GM21737 (cell line): Measurements from ENCODE around the gene TMEM62.
"Not testable (repeated sequence)": the region's sequence is repeated elsewhere in the genome, so short reads cannot be mapped to it uniquely, and the experiment has no call there.

Experiments
- ATAC-seq: cut with Tn5 transposase; IDR thresholded peaks from one replicate; pipeline ENCODE4 v1.9.1; 2021; ENCODE audit warnings: mild to moderate bottlenecking, moderate library complexity; ENCODE audit not compliant: unreplicated experiment

Gene TMEM62

GRCh38 chr15:43175656-43176309 lies 42.4 kb downstream of the TMEM62 start:
- not testable (repeated sequence) for ATAC-seq

GRCh38 chr15:43177147-43177546 lies 43.8 kb downstream of the TMEM62 start:
- ATAC-seq = not testable (repeated sequence)

GRCh38 chr15:43183270-43183669 lies 49.9 kb downstream of the TMEM62 start:
- no peak for ATAC-seq

- ATAC-seq = no peak
These were observed 51.2 kb downstream of the TMEM62 start for GRCh38 chr15:43184407-43185124.

- ATAC-seq = peak; percentile 90
These were observed 52.0 kb downstream of the TMEM62 start, which contains the start of gene CCNDBP1 for GRCh38 chr15:43185157-43186002. CCNDBP1 (plus strand) TSS chr15:43185403; CDS start chr15:43185499, 96 bp downstream.

- ATAC-seq = no peak
These were observed 52.6 kb downstream of the TMEM62 start for GRCh38 chr15:43186003-43186353.

- no peak for ATAC-seq
These were observed 54.3 kb downstream of the TMEM62 start for GRCh38 chr15:43187544-43188155.

- no peak for ATAC-seq
These were observed 55.9 kb downstream of the TMEM62 start for GRCh38 chr15:43189296-43189695.

- no peak for ATAC-seq
These were observed 56.8 kb downstream of the TMEM62 start for GRCh38 chr15:43190178-43190577.

GRCh38 chr15:43193710-43194109 lies 60.3 kb downstream of the TMEM62 start:
- no peak for ATAC-seq

- ATAC-seq = no peak
These were observed 61.4 kb downstream of the TMEM62 start for GRCh38 chr15:43194795-43195194.

GRCh38 chr15:43196760-43197548 lies 63.6 kb downstream of the TMEM62 start:
- ATAC-seq = no peak

- ATAC-seq = not testable (repeated sequence)
These were observed 64.4 kb downstream of the TMEM62 start for GRCh38 chr15:43197773-43198172.

GRCh38 chr15:43198556-43198955 lies 65.2 kb downstream of the TMEM62 start:
- ATAC-seq = not testable (repeated sequence)

GRCh38 chr15:43198992-43199391 lies 65.6 kb downstream of the TMEM62 start:
- no peak for ATAC-seq

- ATAC-seq = no peak
These were observed 66.6 kb downstream of the TMEM62 start for GRCh38 chr15:43199945-43200488.

- no peak for ATAC-seq
These were observed 70.9 kb downstream of the TMEM62 start for GRCh38 chr15:43204016-43204901.

- ATAC-seq = no peak
These were observed 72.7 kb downstream of the TMEM62 start for GRCh38 chr15:43206054-43206453.

- no peak for ATAC-seq
These were observed 73.6 kb downstream of the TMEM62 start for GRCh38 chr15:43207024-43207423.
